HepG2 (cell line): ENCODE measurements around the gene SIRT6. TPM values are rescaled to one million over a fixed set of nuclear protein-coding genes. Genes with fewer than 3 reads are reported as not detected.

ENCODE experiments used
- AKNA ChIP-seq: sonication (generic); formaldehyde crosslinking; IDR thresholded peaks from 2 replicates; pipeline ENCODE4 v1.4.0; 2020; ENCODE audit warnings: missing genetic modification reagents, borderline replicate concordance
- ASH2L ChIP-seq: fragments of 300-600, 200-600 bp; sonication (generic); IDR thresholded peaks from 2 replicates; pipeline ENCODE4 v1.7.0; 2017; ENCODE audit warnings: low read depth, mild to moderate bottlenecking, moderate library complexity, mixed read lengths, low read length; ENCODE audit not compliant: insufficient read length
- CAMTA2 ChIP-seq: sonication (generic); formaldehyde crosslinking; IDR thresholded peaks from 2 replicates; pipeline ENCODE4 v1.4.0; 2020; ENCODE audit warnings: mild to moderate bottlenecking, missing genetic modification reagents, borderline replicate concordance
- CEBPB ChIP-seq: IDR thresholded peaks from 2 replicates; pipeline ENCODE4 v1.6.1; 2011; ENCODE audit warnings: low read depth, low read length, improper control_type of control experiment, borderline replicate concordance
- ETV6 ChIP-seq: sonication (generic); formaldehyde crosslinking; conservative IDR thresholded peaks from 2 replicates; pipeline ENCODE4 v1.4.0; 2020; ENCODE audit warnings: missing genetic modification reagents
- KDM1A ChIP-seq: IDR thresholded peaks from 2 replicates; pipeline ENCODE4 v1.6.1; 2016; ENCODE audit warnings: missing compliant biosample characterization
- KDM5A ChIP-seq: fragments of 200-600 bp; sonication (generic); IDR thresholded peaks from 2 replicates; pipeline ENCODE4 v1.7.0; 2018; ENCODE audit warnings: antibody characterized with exemption, mild to moderate bottlenecking, low read length, borderline replicate concordance
- MATR3 ChIP-seq: sonication (generic); formaldehyde crosslinking; IDR thresholded peaks from 2 replicates; pipeline ENCODE4 v1.4.0; 2020; ENCODE audit warnings: missing genetic modification reagents
- MTF1 ChIP-seq: sonication (generic); formaldehyde crosslinking; IDR thresholded peaks from 2 replicates; pipeline ENCODE4 v1.5.0; 2020; ENCODE audit warnings: missing genetic modification reagents
- MTF2 ChIP-seq: sonication (generic); formaldehyde crosslinking; IDR thresholded peaks from 2 replicates; pipeline ENCODE4 v1.5.0; 2020; ENCODE audit warnings: missing genetic modification reagents, borderline replicate concordance
- REST ChIP-seq, 2 experiments: IDR thresholded peaks; 2 replicates each; pipeline ENCODE4 v1.6.1; 2011 to 2012; ENCODE audit warnings: low read length in 2 of 2, borderline replicate concordance in 1 of 2, low read depth in 1 of 2, mild to moderate bottlenecking in 1 of 2, moderate library complexity in 1 of 2
- TBP ChIP-seq: sonication (generic); formaldehyde crosslinking; IDR thresholded peaks from 2 replicates; pipeline ENCODE4 v1.5.0; 2020; ENCODE audit warnings: missing genetic modification reagents
- ZBTB21 ChIP-seq: sonication (generic); formaldehyde crosslinking; IDR thresholded peaks from 2 replicates; pipeline ENCODE4 v1.4.0; 2020; ENCODE audit warnings: missing genetic modification reagents
- ZC3H13 ChIP-seq: sonication (generic); formaldehyde crosslinking; IDR thresholded peaks from 2 replicates; pipeline ENCODE4 v1.8.1; 2023; ENCODE audit warnings: mild to moderate bottlenecking, missing genetic modification reagents, moderate library complexity
- ZEB1 ChIP-seq: IDR thresholded peaks from 2 replicates; pipeline ENCODE4 v1.6.1; 2012; ENCODE audit warnings: mild to moderate bottlenecking, low read depth, inconsistent platforms; ENCODE audit not compliant: insufficient replicate concordance
- ZNF12 ChIP-seq: sonication (generic); formaldehyde crosslinking; IDR thresholded peaks from 2 replicates; pipeline ENCODE4 v1.5.0; 2020; ENCODE audit warnings: missing genetic modification reagents
- ZNF224 ChIP-seq: sonication (generic); formaldehyde crosslinking; IDR thresholded peaks from 2 replicates; pipeline ENCODE4 v1.5.0; 2020; ENCODE audit warnings: mild to moderate bottlenecking, missing genetic modification reagents
- ZNF383 ChIP-seq: sonication (generic); formaldehyde crosslinking; IDR thresholded peaks from 2 replicates; pipeline ENCODE4 v1.4.0; 2020; ENCODE audit warnings: missing genetic modification reagents, mild to moderate bottlenecking, borderline replicate concordance
- ZNF691 ChIP-seq: sonication (generic); formaldehyde crosslinking; IDR thresholded peaks from 2 replicates; pipeline ENCODE4 v1.4.0; 2020; ENCODE audit warnings: missing genetic modification reagents, low read depth, mild to moderate bottlenecking, borderline replicate concordance
- ZSCAN9 ChIP-seq: IDR thresholded peaks from 2 replicates; pipeline ENCODE4 v1.6.1; 2016; ENCODE audit warnings: borderline replicate concordance
- polyA plus RNA-seq, 8 experiments: library from polyadenylated mRNA; depleted of rRNA in 3 of 8; stranded (reverse) in 7 of 8; unstranded in 1 of 8; fragments of >200 nt; fragmentation: Illumina TruSeq in 4 of 8; extraction: Trizol in 4 of 8; gene quantifications; 2 replicates each; pipeline versions ENCODE4 v1.2.1 to v1.2.3, GENCODE V29; 2011 to 2016; ENCODE audit warnings: low read depth in 4 of 8, missing spikeins in 1 of 8, mixed read lengths in 1 of 8; ENCODE audit not compliant: insufficient read depth in 1 of 8
- total RNA-seq, 5 experiments: library from RNA; depleted of rRNA; stranded (reverse); fragments of >200 nt; fragmentation: Illumina TruSeq; extraction: Trizol; gene quantifications; 2 replicates each; pipeline ENCODE4 v1.2.3, GENCODE V29; 2016; ENCODE audit warnings: low read depth in 1 of 5

The SIRT6 gene
- total and polyA plus RNA-seq, 2 of the 13 experiments (the other 11 are each of a cell fraction or from before 2014, with no cell fraction given) = 11.0 to 18.4 TPM

GRCh38 chr19:4172861-4173473 lies 9.4 kb downstream of the SIRT6 start (continued):
- peak in 1 of 2 experiments; percentile 96 for TF ChIP-seq REST (IDR thresholded peaks at IDR 0.05; ENCODE audit: borderline replicate concordance in 1 of 2, low read depth in 1 of 2, low read length in 2 of 2)
- TF ChIP-seq ZC3H13 (CRISPR knock-in tag) = 0 out of 2 replicates have a peak, but pooled peaks have one; percentile 45
- TF ChIP-seq ZEB1 = no peak
- TF ChIP-seq ZNF12 (CRISPR knock-in tag) = peak; percentile 57; the same call in 1 of the 2 replicates
- no peak for TF ChIP-seq TBP (CRISPR knock-in tag)
- no peak for TF ChIP-seq CAMTA2 (CRISPR knock-in tag)
- no peak for TF ChIP-seq ZNF383 (CRISPR knock-in tag)
- TF ChIP-seq AKNA (CRISPR knock-in tag) = no peak
- TF ChIP-seq MTF1 (CRISPR knock-in tag) = peak; percentile 67; the same call in 1 of the 2 replicates
- peak; percentile 33; the same call in 1 of the 2 replicates for TF ChIP-seq ZBTB21 (CRISPR knock-in tag)
- peak; percentile 81; the same call in 1 of the 2 replicates for TF ChIP-seq ETV6 (CRISPR knock-in tag)
- TF ChIP-seq MATR3 (CRISPR knock-in tag) = no peak
- peak; percentile 83 for TF ChIP-seq ZSCAN9 (CRISPR knock-in tag)
- TF ChIP-seq CEBPB = no peak
- TF ChIP-seq MTF2 (CRISPR knock-in tag) = no peak
- TF ChIP-seq ZNF224 (CRISPR knock-in tag) = no peak
- TF ChIP-seq KDM5A = no peak
- TF ChIP-seq ZNF691 (CRISPR knock-in tag) = no peak
- no peak for TF ChIP-seq KDM1A (CRISPR knock-in tag)
- no peak for TF ChIP-seq ASH2L
